IPS-20b (cell line): ENCODE results near the gene NSL1.
"Not testable (repeated sequence)": the region's sequence is repeated elsewhere in the genome, so short reads cannot be mapped to it uniquely, and the experiment has no call there.

Experiments used
- H3K27ac ChIP-seq: one replicate; pipeline ENCODE4 v1.5.1; 2013; ENCODE audit warnings: low read length
- H3K27me3 ChIP-seq: 2 replicates; pipeline ENCODE4 v1.6.1; 2013; ENCODE audit warnings: mild to moderate bottlenecking, low read length, inconsistent platforms; ENCODE audit not compliant: insufficient read depth
- H3K36me3 ChIP-seq: 2 replicates; pipeline ENCODE4 v1.6.1; 2013; ENCODE audit warnings: low read depth, mild to moderate bottlenecking, inconsistent platforms, low read length, moderate library complexity; ENCODE audit not compliant: insufficient read depth
- H3K4me1 ChIP-seq: 2 replicates; pipeline ENCODE4 v1.6.1; 2013; ENCODE audit warnings: mild to moderate bottlenecking, control low read depth, inconsistent platforms, low read length, moderate library complexity; ENCODE audit not compliant: insufficient read depth
- H3K4me3 ChIP-seq: 2 replicates; pipeline ENCODE4 v1.5.1; 2013; ENCODE audit warnings: mild to moderate bottlenecking, low read length, inconsistent platforms
- H3K9ac ChIP-seq: 2 replicates; pipeline ENCODE4 v1.6.1; 2013; ENCODE audit warnings: low read depth, mild to moderate bottlenecking, inconsistent platforms, low read length, moderate library complexity
- H3K9me3 ChIP-seq: 2 replicates; pipeline ENCODE4 v1.6.1; 2013; ENCODE audit warnings: mild to moderate bottlenecking, low read depth, low read length, inconsistent platforms; ENCODE audit not compliant: insufficient read depth

NSL1 gene

DNA sequence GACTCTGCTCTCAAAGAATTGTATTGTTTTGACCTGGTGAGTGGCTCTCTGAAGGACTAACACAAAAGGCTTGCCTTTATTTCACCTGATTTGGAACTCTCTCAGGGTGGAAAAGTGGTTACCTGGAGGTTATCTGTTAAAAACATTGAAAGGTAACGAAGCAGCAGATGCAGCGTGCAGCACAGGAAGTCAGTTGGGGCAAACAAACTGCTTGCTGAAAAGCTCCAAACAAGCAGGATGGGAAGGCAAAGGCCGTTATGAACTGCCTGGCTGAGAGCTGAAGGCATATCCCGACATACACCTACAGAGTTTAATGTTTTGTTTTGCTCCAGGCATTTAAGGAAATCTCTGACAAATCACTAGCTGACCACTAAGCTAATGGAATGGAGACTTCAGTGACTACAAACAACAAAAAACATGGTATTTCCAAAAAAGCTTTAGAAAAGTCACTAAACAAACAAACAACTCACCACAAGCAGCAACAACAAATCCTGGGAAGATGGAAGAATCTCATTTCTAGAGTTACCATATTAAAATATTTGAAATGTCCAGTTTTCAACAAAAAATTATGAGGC, 47.6 kb downstream of the NSL1 start:
- Histone ChIP-seq H3K27me3 (no peaks in the 10 kb centered on the region), H3K36me3 (peaks cover 9% of the 10 kb centered on the region), H3K9me3 (no peaks in the 10 kb centered on the region), H3K4me1 (peaks cover 2% of the 10 kb centered on the region; the same call in 1 of the 2 replicates), H3K9ac (no peak overlapping the region), H3K27ac (no peak overlapping the region), H3K4me3 (no peak overlapping the region)

DNA sequence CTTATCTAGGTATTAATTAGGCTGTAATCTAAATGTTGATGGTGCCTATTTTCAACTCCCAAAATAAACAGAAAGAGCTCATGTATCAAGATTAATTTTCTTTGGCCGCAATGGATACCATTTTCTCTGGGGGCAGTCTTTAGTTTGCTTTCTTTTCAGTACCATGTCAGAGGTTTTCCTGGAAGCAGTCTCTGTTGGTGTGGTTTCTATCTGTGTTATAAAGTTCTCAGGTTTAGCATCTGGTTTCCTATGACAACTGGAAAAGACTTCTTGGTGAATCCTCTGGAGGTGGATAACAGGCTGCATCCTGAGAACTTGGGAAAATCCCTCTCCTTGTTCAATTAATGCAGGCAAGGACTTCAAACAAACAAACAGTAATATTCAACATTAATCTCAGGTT, 53.2 kb downstream of the NSL1 start:
- H3K9ac ChIP-seq, result no peak overlapping the region
- no peaks in the 10 kb centered on the region for H3K9me3 ChIP-seq
- no peak overlapping the region for H3K27ac ChIP-seq
- H3K27me3 ChIP-seq, result no peaks in the 10 kb centered on the region
- peaks cover 17% of the 10 kb centered on the region for H3K36me3 ChIP-seq
- no peaks in the 10 kb centered on the region for H3K4me1 ChIP-seq
- no peak overlapping the region for H3K4me3 ChIP-seq

DNA sequence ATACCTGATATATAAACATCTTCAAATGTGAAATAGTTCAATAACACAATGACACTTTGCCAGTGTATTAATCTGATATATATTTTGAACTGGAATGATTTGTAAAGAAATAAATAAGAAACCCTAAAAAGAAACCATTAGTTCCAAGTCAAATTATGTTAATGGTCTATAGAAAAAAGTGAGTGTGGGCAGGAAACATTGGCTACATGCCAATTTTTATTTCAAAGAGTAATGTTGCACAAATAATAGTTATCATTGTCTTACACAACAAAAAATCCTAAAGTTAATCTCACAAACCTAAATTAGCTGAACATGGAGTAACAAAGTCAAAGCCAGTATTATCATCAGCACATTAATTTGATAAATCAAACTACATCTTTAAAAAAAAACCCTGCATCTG, 54.0 kb downstream of the NSL1 start:
- Histone ChIP-seq H3K4me1 (no peaks in the 10 kb centered on the region), H3K9me3 (no peaks in the 10 kb centered on the region), H3K27ac (no peak overlapping the region), H3K9ac (no peak overlapping the region), H3K27me3 (no peaks in the 10 kb centered on the region), H3K4me3 (no peak overlapping the region), H3K36me3 (peaks cover 17% of the 10 kb centered on the region)

DNA sequence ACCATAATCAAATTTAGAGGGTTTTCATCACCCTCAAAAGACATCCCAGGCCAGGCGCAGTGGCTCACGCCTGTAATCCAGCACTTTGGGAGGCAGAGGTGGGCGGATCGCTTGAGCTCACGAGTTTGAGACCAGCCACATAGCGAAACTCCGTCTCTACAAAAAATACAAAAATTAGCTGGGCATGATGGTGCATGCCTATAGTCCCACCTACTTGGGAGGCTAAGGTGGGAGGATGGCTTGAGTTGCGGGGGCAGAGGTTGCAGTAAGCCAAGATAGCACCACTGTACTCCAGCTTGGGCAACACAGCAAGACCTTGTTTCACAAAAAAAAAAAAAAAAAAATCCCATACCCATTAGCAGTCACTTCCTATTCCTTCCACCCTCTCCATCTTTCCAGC, 58.5 kb downstream of the NSL1 start:
- H3K4me3 ChIP-seq, result no peak overlapping the region
- H3K36me3 ChIP-seq, result peaks cover under 1% of the 10 kb centered on the region; the same call in 1 of the 2 replicates
- H3K9ac ChIP-seq, result no peak overlapping the region
- no peak overlapping the region for H3K27ac ChIP-seq
- H3K9me3 ChIP-seq, result no peaks in the 10 kb centered on the region
- no peaks in the 10 kb centered on the region for H3K27me3 ChIP-seq
- no peaks in the 10 kb centered on the region for H3K4me1 ChIP-seq

DNA sequence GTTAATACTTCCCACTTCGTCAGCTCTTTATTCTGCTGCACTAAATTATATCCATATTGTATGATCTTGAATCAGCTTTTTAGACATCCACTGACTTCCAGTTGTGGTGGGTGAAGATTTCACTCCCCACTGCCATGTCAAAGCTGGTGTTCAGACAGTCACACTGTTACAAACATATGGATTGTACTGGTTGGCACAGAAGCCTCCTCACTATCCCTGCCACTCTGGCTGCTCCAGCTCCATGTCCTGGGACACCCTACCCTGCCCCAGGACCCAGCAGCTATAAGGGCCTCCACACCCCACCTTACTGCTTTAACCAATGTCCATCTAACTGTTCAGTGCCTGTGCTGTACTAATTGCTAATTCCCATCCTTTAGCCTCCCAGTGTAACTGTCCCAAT, 59.9 kb downstream of the NSL1 start:
- no peak overlapping the region for H3K9ac ChIP-seq
- H3K4me1 ChIP-seq, result no peaks in the 10 kb centered on the region
- H3K9me3 ChIP-seq, result no peaks in the 10 kb centered on the region
- H3K27ac ChIP-seq, result no peak overlapping the region
- H3K36me3 ChIP-seq, result no peaks in the 10 kb centered on the region
- H3K4me3 ChIP-seq, result no peak overlapping the region
- H3K27me3 ChIP-seq, result no peaks in the 10 kb centered on the region

DNA sequence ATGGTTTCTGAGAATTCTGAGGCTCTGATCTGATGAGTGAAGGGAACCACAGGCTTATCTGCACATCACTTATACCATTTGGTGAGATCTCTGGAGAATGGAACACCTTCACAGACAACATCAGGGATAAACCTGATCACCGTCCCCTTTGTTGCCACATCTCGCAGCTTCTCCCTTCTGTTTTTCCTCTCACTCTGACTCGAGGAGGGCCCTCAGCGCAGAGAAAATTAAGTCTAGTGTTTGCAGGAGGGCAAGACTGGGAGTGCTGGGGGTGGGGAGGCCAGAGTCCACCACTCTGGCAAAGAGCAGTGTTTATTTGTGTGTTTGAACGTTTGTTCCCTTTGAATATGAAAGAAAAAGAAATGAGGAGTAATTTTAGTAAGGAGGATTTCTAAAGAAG, 63.0 kb downstream of the NSL1 start:
- H3K9ac ChIP-seq, result no peak overlapping the region
- H3K36me3 ChIP-seq, result peaks cover 4% of the 10 kb centered on the region; the same call in 1 of the 2 replicates
- no peak overlapping the region for H3K4me3 ChIP-seq
- no peaks in the 10 kb centered on the region for H3K27me3 ChIP-seq
- no peak overlapping the region for H3K27ac ChIP-seq
- H3K9me3 ChIP-seq, result peaks cover 3% of the 10 kb centered on the region
- H3K4me1 ChIP-seq, result no peaks in the 10 kb centered on the region

DNA sequence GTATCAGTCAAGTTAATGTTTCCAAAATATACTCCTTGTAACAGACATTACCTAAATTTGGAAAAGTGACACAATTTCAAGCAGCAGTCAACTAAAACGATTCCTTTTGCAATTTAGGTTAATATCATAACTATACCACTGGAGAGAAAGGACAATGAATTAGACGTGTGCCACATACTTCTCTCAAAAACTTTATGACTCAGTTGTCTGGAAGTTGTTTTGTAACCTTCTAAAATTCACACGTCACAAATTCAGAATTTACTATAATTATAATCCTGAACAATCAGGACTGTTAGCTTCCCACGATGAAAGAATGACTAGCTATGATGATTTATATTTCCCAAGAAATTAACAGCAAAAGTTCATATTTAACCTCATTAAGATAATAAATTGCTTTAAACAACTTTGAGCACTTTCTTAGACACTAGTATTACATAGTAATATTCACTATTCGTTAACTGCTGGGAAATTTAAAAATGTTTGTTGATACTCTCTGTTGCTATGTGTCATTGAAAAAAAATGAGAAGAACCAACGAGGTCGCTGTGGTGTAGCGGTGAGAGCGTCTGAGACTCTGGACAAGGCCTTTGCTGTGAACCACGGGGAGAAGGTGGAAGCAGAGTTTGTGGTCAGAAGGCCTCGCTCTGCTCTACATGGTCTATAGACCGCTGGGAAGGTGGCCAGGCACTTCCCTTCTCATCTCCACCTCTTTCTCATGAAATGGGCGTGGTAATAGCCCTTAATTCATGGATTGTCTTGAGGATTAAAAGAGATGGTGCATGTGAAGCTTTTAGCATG, 64.0 kb downstream of the NSL1 start:
- Histone ChIP-seq H3K4me3 (no peak overlapping the region), H3K27ac (no peak overlapping the region), H3K36me3 (peaks cover 4% of the 10 kb centered on the region; the same call in 1 of the 2 replicates), H3K27me3 (no peaks in the 10 kb centered on the region), H3K9me3 (peaks cover 3% of the 10 kb centered on the region), H3K4me1 (no peaks in the 10 kb centered on the region), H3K9ac (no peak overlapping the region)

DNA sequence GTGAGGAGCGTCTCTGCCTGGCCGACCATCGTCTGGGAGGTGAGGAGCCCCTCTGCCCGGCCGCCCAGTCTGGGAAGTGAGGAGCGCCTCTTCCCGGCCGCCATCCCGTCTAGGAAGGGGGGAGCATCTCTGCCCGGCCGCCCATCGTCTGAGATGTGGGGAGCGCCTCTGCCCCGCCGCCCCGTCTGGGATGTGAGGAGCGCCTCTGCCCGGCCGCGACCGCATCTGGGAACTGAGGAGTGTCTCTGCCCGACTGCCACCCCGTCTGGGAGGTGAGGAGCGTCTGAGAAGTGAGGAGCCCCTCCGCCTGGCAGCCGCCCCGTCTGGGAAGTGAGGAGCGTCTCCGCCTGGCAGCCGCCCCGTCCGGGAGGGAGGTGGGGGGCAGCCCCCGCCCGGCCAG, 66.9 kb downstream of the NSL1 start:
- H3K4me1 ChIP-seq, H3K36me3 ChIP-seq, H3K4me3 ChIP-seq, H3K27ac ChIP-seq, H3K27me3 ChIP-seq, H3K9me3 ChIP-seq, H3K9ac ChIP-seq: not testable (repeated sequence)

DNA sequence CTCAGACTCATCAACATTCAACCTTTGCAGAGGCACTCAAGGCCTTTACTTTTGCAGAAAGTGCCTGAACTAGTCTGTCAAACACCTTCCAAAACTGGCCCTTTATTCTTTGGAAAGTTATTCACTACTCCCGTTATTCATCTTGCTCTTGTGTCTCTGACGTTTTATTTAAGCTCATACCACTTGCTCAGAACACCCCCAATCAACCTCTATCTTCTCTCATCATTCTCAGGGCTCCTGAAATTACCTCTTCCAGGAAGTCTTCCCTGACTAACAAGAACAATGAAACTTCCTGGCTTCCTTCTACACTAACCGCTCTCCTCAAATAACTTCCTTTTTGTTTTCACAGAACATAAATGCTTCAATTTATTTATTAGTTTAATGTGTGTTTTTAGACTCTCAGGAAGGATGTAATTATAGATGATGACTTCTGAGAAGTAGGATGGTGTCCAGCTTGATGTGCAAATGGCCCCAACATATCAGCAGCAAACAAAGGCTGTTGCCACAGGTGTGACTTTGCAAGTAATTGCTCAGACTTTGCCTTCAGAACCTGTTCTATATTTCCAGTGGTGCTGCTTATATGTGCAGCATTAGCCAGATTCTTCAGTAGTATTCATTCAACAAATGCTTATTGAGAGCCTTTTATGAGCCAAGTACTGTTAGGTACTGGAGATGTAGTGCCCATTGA, 69.2 kb downstream of the NSL1 start:
- Histone ChIP-seq H3K9me3 (peaks cover 3% of the 10 kb centered on the region), H3K36me3 (peaks cover 4% of the 10 kb centered on the region; the same call in 1 of the 2 replicates), H3K9ac (no peak overlapping the region), H3K27me3 (no peaks in the 10 kb centered on the region), H3K4me3 (no peak overlapping the region), H3K4me1 (no peaks in the 10 kb centered on the region), H3K27ac (no peak overlapping the region)

DNA sequence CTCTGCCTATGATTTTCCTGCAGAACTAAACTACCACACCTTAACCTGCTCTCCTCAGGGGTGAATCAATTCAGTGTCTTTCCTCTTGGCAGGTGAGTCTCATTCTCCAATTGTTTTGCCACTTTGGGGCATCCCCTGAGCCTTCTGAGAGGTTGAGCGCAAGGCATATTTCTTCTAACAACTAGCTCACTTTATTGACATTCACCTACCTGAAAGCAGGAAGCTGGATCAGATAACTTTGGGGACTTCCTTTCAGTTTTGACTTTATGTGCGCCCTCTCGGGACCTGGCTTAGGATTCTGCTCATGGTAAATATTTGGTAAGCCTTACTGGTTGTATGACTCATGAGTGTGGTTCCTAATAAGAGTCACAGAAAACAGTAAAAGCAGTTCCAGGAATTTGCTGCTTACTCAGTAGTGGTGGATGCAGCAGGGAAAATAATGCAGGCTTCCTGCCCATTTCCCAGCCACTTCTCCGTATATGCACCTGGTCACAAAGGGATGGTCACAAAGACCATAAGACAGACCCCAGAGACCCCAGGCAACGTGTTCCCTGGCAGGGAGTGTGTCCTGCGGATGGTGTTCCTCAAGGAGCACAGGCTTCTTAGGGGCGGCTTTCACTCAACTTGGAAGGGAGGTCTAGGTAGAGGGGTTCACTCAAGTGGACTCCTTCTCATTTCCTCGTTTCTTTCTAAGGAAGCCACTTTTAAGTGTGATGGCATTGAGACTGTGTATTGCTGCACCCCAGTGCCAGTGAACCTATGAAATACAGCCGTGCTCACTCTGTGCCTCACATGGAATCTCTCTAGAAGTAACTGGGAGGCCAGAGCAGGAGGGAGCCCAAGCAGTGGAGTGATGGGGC, 70.0 kb downstream of the NSL1 start:
- no peak overlapping the region for H3K27ac ChIP-seq
- no peak overlapping the region for H3K9ac ChIP-seq
- H3K9me3 ChIP-seq, result peaks cover 3% of the 10 kb centered on the region
- H3K27me3 ChIP-seq, result no peaks in the 10 kb centered on the region
- no peaks in the 10 kb centered on the region for H3K4me1 ChIP-seq
- H3K4me3 ChIP-seq, result no peak overlapping the region
- H3K36me3 ChIP-seq, result peaks cover 4% of the 10 kb centered on the region; the same call in 1 of the 2 replicates

DNA sequence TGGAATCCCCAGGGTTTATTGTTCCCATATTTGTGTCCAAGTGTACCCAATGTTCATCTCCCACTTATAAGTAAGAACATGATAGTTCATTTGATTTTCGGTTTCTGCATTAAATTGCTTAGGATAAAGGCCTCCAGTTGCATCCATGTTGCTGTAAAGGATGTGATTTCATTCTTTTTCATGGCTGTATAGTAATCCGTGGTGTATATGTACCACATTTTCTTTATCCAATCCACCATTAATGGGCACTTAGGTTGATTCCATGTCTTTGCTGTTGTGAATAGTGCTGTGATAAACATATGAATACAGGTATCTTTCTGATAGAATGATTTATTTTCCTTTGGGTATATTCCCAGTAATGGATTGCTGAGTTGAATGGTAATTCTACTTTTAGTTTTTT, 71.9 kb downstream of the NSL1 start:
- no peaks in the 10 kb centered on the region for H3K9me3 ChIP-seq
- H3K27me3 ChIP-seq, result no peaks in the 10 kb centered on the region
- no peaks in the 10 kb centered on the region for H3K4me1 ChIP-seq
- H3K27ac ChIP-seq, result no peak overlapping the region
- no peaks in the 10 kb centered on the region for H3K36me3 ChIP-seq
- H3K9ac ChIP-seq, result no peak overlapping the region
- no peak overlapping the region for H3K4me3 ChIP-seq
